Testis (tissue), 3 donors: ENCODE data around the gene CX3CL1. TPM values are rescaled to one million over a fixed set of nuclear protein-coding genes. Genes with fewer than 3 reads are reported as not detected.
"Not testable (repeated sequence)": the region's sequence is repeated elsewhere in the genome, so short reads cannot be mapped to it uniquely, and the experiment has no call there.

Experiments
- DNase-seq: peaks from one replicate; pipeline ENCODE4 v3.0.0-alpha.2; 2019
- H3K27ac ChIP-seq, 2 donors: fragments of 200-600 bp; sonication (generic); one replicate each; pipeline ENCODE4 v1.5.1; 2019
- H3K27me3 ChIP-seq: fragments of 200-600 bp; sonication (generic); one replicate; pipeline ENCODE4 v1.5.1; 2019
- H3K36me3 ChIP-seq: fragments of 200-600 bp; sonication (generic); one replicate; pipeline ENCODE4 v1.5.1; 2017; ENCODE audit warnings: low read depth; ENCODE audit errors: missing control alignments
- H3K4me1 ChIP-seq: fragments of 200-600 bp; sonication (generic); one replicate; pipeline ENCODE4 v1.5.1; 2019
- H3K4me3 ChIP-seq, 2 donors: fragments of 200-600 bp; sonication (generic); one replicate each; pipeline ENCODE4 v1.5.1; 2017 to 2019
- H3K9me3 ChIP-seq: fragments of 200-600 bp; sonication (generic); one replicate; pipeline ENCODE4 v1.5.1; 2017
- POLR2A ChIP-seq: fragments of 450-650 bp; IDR thresholded peaks from one replicate; pipeline ENCODE4 v1.6.1; 2017; ENCODE audit warnings: antibody characterized with exemption, mild to moderate bottlenecking, moderate library complexity
- WGBS, 2 donors: methylation state at CpG; one replicate each; pipeline ENCODE4 v1.1.5; 2018; 5-methylcytosine and 5-hydroxymethylcytosine counted together
- intact Hi-C: fragments of 100-400 bp; cut with DNase I; formaldehyde crosslinking; loops from one replicate; pipeline ENCODE4 v1.15.1; 2023; ENCODE audit warnings: low total_unique reads
- polyA plus RNA-seq: library from polyadenylated mRNA; stranded (reverse); fragments of 350-450 nt; fragmentation: Illumina TruSeq; extraction: RNeasy Lipid Tissue Mini Kit (QIAGEN cat#74804); gene quantifications from one replicate; pipeline ENCODE4 v1.2.3, GENCODE V29; 2014; ENCODE audit warnings: low read depth, low replicate concordance; ENCODE audit not compliant: insufficient read depth
- total RNA-seq, 2 donors: library from RNA; depleted of rRNA; stranded (reverse); fragments of >200 nt; gene quantifications; one replicate each; pipeline ENCODE4 v1.2.3, GENCODE V29; 2016
- TF ChIP-seq, protein P1 (sequence below), 3 experiments: fragments of 450-650 bp in 2 of 3; fragments of 200-600 bp in 1 of 3; sonication (generic) in 1 of 3; IDR thresholded peaks; one replicate each; pipeline ENCODE4 v1.5.1; 2016 to 2019; ENCODE audit warnings: antibody characterized with exemption in 3 of 3, mild to moderate bottlenecking in 2 of 3, moderate library complexity in 1 of 3

CX3CL1 gene
- total and polyA plus RNA-seq, 3 donors from 2014 or later, result 8.5 to 19.6 (median 12.9) TPM

DNA sequence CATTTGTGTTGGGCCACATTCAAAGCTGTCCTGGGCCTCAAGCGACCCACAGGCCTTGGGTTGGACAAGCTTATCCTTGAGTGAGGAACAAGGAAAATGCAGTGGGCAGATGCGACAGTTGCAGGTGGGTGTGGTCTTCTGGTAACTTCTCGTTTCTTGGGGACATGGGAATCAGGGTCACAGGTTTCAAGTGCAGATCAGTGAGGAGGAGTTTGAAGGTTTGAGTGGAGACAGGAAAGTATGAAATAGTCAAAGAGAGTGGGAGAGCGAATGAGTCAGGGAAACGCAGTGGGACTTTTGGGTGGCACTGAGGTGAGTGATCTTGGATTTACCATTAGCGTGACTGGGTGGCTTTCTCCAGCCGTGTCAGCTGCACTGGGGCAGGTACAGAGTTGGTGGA lies 29.1 kb upstream of the CX3CL1 start:
- DNase-seq, result no peak
- intact Hi-C loops, result no loop called here
- no peaks in the 10 kb centered on the region for H3K4me1 ChIP-seq
- no peak overlapping the region for H3K4me3 ChIP-seq
- H3K9me3 ChIP-seq, result no peaks in the 10 kb centered on the region
- TF ChIP-seq POLR2A, result no peak
- TF ChIP-seq, protein P1, sequence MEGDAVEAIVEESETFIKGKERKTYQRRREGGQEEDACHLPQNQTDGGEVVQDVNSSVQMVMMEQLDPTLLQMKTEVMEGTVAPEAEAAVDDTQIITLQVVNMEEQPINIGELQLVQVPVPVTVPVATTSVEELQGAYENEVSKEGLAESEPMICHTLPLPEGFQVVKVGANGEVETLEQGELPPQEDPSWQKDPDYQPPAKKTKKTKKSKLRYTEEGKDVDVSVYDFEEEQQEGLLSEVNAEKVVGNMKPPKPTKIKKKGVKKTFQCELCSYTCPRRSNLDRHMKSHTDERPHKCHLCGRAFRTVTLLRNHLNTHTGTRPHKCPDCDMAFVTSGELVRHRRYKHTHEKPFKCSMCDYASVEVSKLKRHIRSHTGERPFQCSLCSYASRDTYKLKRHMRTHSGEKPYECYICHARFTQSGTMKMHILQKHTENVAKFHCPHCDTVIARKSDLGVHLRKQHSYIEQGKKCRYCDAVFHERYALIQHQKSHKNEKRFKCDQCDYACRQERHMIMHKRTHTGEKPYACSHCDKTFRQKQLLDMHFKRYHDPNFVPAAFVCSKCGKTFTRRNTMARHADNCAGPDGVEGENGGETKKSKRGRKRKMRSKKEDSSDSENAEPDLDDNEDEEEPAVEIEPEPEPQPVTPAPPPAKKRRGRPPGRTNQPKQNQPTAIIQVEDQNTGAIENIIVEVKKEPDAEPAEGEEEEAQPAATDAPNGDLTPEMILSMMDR (IDR thresholded peaks at IDR 0.05), result no peak
- H3K27me3 ChIP-seq, result no peaks in the 10 kb centered on the region
- 89 to 95% methylated on average over 7 of the region's 7 CpGs for WGBS, 2 donors
- H3K27ac ChIP-seq, result no peak overlapping the region
- no peaks in the 10 kb centered on the region for H3K36me3 ChIP-seq

DNA sequence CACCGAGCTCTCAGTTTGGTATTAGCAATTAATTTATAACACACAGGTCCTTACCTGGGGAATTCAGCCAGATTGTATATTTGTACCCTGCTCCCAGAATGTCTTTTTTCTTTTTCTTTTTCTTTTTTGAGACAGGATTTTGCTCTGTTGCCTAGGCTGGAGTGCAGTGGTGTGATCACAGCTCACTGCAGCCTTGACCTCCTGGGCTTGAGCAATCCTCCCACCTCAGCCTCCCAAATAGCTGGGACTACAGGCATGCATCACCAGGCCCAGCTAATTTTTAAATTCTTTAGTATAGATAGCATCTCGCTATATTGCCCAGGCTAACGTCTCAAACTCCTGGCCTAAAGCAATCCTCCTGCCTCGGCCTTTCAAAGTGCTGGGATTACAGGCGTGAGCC lies 28.2 kb upstream of the CX3CL1 start:
- H3K4me3 ChIP-seq, DNase-seq, H3K27me3 ChIP-seq, intact Hi-C loops, H3K36me3 ChIP-seq, H3K27ac ChIP-seq, H3K4me1 ChIP-seq, H3K9me3 ChIP-seq: not testable (repeated sequence)
- WGBS, 2 donors, result 83 to 94% methylated on average over 5 of the region's 5 CpGs

DNA sequence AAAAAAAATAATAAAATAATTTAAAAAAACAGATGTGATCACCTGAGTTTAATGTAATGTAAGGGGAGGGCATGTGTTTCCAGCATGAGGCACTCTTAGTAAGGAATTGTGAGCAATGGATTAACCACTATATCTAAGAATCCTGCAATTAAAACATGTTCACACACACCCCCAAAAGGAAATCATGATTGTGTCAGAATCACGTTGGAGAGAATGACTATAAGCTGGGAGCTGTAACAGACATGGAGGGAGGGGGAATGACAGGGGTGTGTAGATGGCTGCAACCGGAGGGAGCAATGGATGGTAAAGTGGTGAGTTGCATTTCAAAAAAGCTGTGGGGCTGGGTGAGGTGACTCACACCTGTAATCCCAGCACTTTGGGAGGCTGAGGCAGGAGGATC lies 27.3 kb upstream of the CX3CL1 start:
- no peak for TF ChIP-seq POLR2A
- TF ChIP-seq, protein P1 (IDR thresholded peaks at IDR 0.05), result no peak
- no peak overlapping the region for H3K4me3 ChIP-seq
- WGBS, 2 donors, result 72 to 83% methylated on average over 2 of the region's 2 CpGs
- no peaks in the 10 kb centered on the region for H3K9me3 ChIP-seq
- no peaks in the 10 kb centered on the region for H3K4me1 ChIP-seq
- H3K36me3 ChIP-seq, result no peaks in the 10 kb centered on the region
- H3K27ac ChIP-seq, result no peak overlapping the region
- DNase-seq, result no peak
- no peaks in the 10 kb centered on the region for H3K27me3 ChIP-seq
- intact Hi-C loops, result no loop called here

DNA sequence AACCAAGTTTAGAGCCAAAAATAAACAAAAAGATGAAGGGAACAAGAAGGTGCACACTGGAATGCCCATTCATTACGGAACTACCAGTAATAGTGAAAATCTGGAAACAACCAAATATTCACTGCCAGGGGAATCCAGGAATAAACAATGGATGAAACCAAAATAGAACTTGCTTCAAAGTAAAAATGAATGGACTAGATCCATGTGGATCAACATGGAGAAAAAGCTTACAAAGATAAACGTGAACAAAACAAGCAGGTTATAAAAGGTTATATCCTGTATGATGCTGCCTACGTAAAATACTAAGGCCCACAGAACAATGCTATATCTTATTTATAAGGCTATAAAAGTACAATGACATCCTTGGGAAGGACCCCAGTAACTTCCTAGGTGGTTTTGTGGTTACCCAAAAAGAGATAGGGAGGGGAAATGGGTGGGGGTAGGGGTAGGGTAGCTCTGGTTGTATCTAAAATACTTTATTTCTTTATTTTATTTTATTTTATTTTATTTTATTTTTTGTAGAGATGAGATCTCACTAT lies 26.6 kb upstream of the CX3CL1 start:
- WGBS, 2 donors, result 65 to 67% methylated on average over 3 of the region's 3 CpGs
- TF ChIP-seq POLR2A, result no peak
- TF ChIP-seq, protein P1 (IDR thresholded peaks at IDR 0.05), result no peak
- no peak overlapping the region for H3K4me3 ChIP-seq
- H3K27me3 ChIP-seq, result no peaks in the 10 kb centered on the region
- H3K9me3 ChIP-seq, result no peaks in the 10 kb centered on the region
- H3K4me1 ChIP-seq, result no peaks in the 10 kb centered on the region
- intact Hi-C loops, result no loop called here
- no peaks in the 10 kb centered on the region for H3K36me3 ChIP-seq
- no peak for DNase-seq
- no peak overlapping the region for H3K27ac ChIP-seq

DNA sequence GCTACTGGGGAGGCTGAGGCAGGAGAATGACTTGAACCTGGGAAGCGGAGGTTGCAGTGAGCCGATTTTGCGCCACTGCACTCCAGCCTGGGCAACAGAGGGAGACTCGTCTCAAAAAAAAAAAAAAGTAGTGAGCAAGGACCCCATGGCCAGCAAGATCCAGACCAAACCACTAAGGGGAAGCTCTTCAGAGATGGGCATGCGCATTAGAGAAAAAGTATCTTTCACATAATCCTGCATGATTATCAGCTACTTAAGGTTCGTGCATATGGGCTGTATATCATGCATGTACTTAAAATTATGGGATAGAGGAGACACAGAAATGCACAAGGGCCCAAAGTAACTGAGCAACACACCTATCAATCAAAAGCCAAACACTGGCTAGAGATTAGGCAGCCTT lies 24.4 kb upstream of the CX3CL1 start:
- 83% methylated on average over 6 of the region's 6 CpGs for WGBS, 2 donors

More for the DNA sequence above, 24.4 kb upstream of the CX3CL1 start:
- Histone ChIP-seq H3K9me3 (no peaks in the 10 kb centered on the region), H3K27me3 (no peaks in the 10 kb centered on the region), H3K4me3 (no peak overlapping the region), H3K4me1 (no peaks in the 10 kb centered on the region), H3K27ac (no peak overlapping the region), H3K36me3 (no peaks in the 10 kb centered on the region)
- no peak for TF ChIP-seq POLR2A
- TF ChIP-seq, protein P1 (IDR thresholded peaks at IDR 0.05), result no peak
- DNase-seq, result no peak
- intact Hi-C loops, result no loop called here
